Measurements from ENCODE around the gene PRODH2. TPM values are rescaled to one million over a fixed set of nuclear protein-coding genes. Genes with fewer than 3 reads are reported as not detected.

The PRODH2 gene
- polyA plus RNA-seq, 1 of the 3 experiments (the other 2 are of a cell fraction) = not detected

GRCh38 chr19:35757231-35757748, 55.4 kb downstream of the PRODH2 start (continued):
- TF ChIP-seq REST (IDR thresholded peaks at IDR 0.05; ENCODE audit: low read depth, low read length) (peak; percentile 32; the same call in 1 of the 2 replicates), JUND (IDR thresholded peaks at IDR 0.05) (peak; percentile 54; the same call in 1 of the 2 replicates), USF2 (IDR thresholded peaks at IDR 0.05; ENCODE audit: borderline replicate concordance, low read depth, low read length) (no peak), YY1 (IDR thresholded peaks at IDR 0.05; ENCODE audit: low read depth) (0 out of 2 replicates have a peak, but pooled peaks have one; percentile 46), TEAD4 (IDR thresholded peaks at IDR 0.05; ENCODE audit: borderline replicate concordance, insufficient read depth) (peak; percentile 69; the same call in 1 of the 2 replicates), NFIC (IDR thresholded peaks at IDR 0.05; ENCODE audit: borderline replicate concordance) (peak; percentile 14; the same call in 1 of the 2 replicates), FOSL2 (IDR thresholded peaks at IDR 0.05; ENCODE audit: borderline replicate concordance, low read depth) (peak; percentile 70), RXRA (IDR thresholded peaks at IDR 0.05; ENCODE audit: borderline replicate concordance, low read depth) (no peak; the same call in 1 of the 2 replicates), TAF1 (IDR thresholded peaks at IDR 0.05; ENCODE audit: borderline replicate concordance, low read depth, low read length) (no peak)

- peaks cover 7 to 19% of the 10 kb centered on the region in 2 experiments; a peak in 3 of 4 replicates for H3K4me1 ChIP-seq (ENCODE audit: control insufficient read depth in 1 of 2, insufficient read depth in 2 of 2, low read depth in 1 of 2, low read length in 1 of 2)
- peak within 1 kb of the TSS; percentile 87 to 99 for H3K4me3 ChIP-seq (ENCODE audit: low read depth in 2 of 2, low read length in 1 of 2)
- peak within 1 kb of the TSS; percentile 63; the same call in 1 of the 2 replicates for H2AFZ ChIP-seq (ENCODE audit: low read depth)
- CTCF ChIA-PET = interaction anchor here (0.9 to 1.5 kb wide), 2 partner anchors 12 to 63 kb away, joined by 4 to 5 read pairs; partner anchors contain the start of genes PSENEN and U2AF1L4
- H3K79me2 ChIP-seq (ENCODE audit: insufficient read depth) = peaks cover 27% of the 10 kb centered on the region
- H4K20me1 ChIP-seq (ENCODE audit: insufficient read depth) = peaks cover 4% of the 10 kb centered on the region
- H3K4me2 ChIP-seq = peak within 1 kb of the TSS; percentile 95
- peak within 1 kb of the TSS; percentile 93 to 98 for H3K27ac ChIP-seq (ENCODE audit: low read depth in 2 of 2, low read length in 1 of 2)
- peak within 1 kb of the TSS; percentile 100 for H3K9ac ChIP-seq
- H3K9me2 ChIP-seq = no peaks in the 10 kb centered on the region
- DNase-seq = no peak
- POLR2A ChIA-PET = interaction anchor here (0.8 to 1.7 kb wide), 4 partner anchors 9 to 16 kb away, joined by 3 to 11 read pairs (median 4); partner anchors contain the start of genes LIN37 and U2AF1L4
- WGBS (ENCODE audit: low lambda C conversion rate) = 93% methylated on average over 46 of the region's 52 CpGs
- no peaks in the 10 kb centered on the region for H3K27me3 ChIP-seq (ENCODE audit: insufficient read depth)
- no peaks in the 10 kb centered on the region for H3K9me3 ChIP-seq
- peaks cover 10% of the 10 kb centered on the region for H3F3A ChIP-seq (replicated peaks; ENCODE audit: insufficient read depth)
- TF ChIP-seq TAF1 (IDR thresholded peaks at IDR 0.05; ENCODE audit: borderline replicate concordance, low read depth, low read length) = no peak
- TF ChIP-seq RFX5 (IDR thresholded peaks at IDR 0.05; ENCODE audit: low read length) = no peak
- peaks cover 21 to 29% of the 10 kb centered on the region in 2 experiments for H3K36me3 ChIP-seq (replicated peaks in 1 of 2; ENCODE audit: control insufficient read depth in 1 of 2, insufficient read depth in 2 of 2, low read length in 1 of 2)
These were observed 56.0 kb downstream of the PRODH2 start, which contains the start of gene HSPB6 for GRCh38 chr19:35756377-35757230. Gene HSPB6, minus strand, starts transcription at chr19:35757029. Its CDS starts 21 bp downstream, at chr19:35757008.

Data from SK-N-SH (cell line).